ENCODE data around the gene ZNF518A.

ZNF518A gene

GRCh38 chr10:96129387-96130325, at the start of gene ZNF518A:
TSS of gene ZNF518A (plus strand) at chr10:96130297. CDS start at chr10:96156323, 26,026 bp downstream.
- DNase-seq (ENCODE audit: low read depth in 1 of 2, low spot score in 1 of 2): peak; percentile 71 to 79

DNA sequence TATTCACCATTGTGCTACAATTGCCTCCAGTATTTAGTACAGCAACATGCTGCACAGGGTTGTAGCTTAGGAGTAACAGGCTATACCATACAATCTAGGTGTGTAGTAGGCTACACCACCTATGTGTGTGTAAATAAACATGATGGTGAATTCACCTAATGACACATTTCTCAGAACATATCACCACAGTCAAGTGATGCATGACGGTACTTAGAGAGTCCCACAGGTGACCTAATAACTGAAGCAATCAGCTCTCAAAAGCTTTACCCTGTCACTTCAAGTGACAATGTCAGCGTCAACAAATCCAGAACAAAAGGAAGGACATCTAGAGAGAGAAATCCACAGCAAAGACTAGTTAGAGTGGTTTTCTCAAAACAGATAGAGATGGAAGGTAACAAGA, 47.9 kb upstream of the ZNF518A start:
- DNase-seq (ENCODE audit: low read depth in 1 of 2, low spot score in 1 of 2): no peak

GRCh38 chr10:96082748-96083147, 47.3 kb upstream of the ZNF518A start:
- no peak for DNase-seq (ENCODE audit: low read depth in 1 of 2, low spot score in 1 of 2)

- no peak for DNase-seq (ENCODE audit: low read depth in 1 of 2, low spot score in 1 of 2)
Measured at GRCh38 chr10:96089116-96089515, 41.0 kb upstream of the ZNF518A start.

DNA sequence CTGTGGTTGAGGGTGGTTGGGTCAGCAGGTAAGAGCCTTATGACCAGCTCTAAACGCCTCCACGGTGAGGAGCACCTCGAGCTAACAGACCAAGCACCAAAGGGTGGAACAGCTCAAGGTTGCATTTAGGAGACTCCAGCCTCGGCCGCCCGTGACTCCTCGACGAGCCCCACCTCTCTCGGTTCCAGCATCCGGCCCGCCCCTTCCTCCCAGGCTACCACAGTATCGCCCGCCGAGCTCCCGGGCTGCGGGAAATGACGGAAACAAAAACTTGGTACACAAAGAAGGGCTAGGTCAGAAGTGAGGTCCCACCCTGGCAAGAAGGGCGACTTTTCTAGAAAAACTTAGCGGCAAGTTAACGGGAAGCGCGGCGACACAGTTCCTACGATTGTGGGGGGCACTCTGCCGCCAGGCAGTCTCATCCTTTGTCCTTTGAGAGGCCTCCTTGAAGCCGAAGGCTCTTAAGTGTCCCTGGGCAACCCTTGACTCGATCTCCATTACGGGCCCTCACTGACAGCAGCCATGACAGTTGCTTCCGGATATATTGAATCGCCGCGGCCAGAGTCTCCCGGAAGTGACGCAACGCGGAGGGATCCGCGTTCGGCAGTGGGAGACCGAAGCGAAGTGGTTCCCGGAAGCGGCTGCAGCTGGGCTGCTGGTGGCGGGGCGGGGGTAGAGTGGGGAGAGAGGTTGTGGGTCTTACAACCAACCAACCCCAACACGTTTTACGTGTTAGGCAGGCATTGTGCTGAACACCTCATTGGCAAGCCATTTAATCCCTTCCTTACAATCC, 40.2 kb upstream of the ZNF518A start:
- DNase-seq (ENCODE audit: low read depth in 1 of 2, low spot score in 1 of 2): peak; percentile 78 to 84

GRCh38 chr10:96090463-96090800, 39.7 kb upstream of the ZNF518A start:
- no peak for DNase-seq (ENCODE audit: low read depth in 1 of 2, low spot score in 1 of 2)

DNA sequence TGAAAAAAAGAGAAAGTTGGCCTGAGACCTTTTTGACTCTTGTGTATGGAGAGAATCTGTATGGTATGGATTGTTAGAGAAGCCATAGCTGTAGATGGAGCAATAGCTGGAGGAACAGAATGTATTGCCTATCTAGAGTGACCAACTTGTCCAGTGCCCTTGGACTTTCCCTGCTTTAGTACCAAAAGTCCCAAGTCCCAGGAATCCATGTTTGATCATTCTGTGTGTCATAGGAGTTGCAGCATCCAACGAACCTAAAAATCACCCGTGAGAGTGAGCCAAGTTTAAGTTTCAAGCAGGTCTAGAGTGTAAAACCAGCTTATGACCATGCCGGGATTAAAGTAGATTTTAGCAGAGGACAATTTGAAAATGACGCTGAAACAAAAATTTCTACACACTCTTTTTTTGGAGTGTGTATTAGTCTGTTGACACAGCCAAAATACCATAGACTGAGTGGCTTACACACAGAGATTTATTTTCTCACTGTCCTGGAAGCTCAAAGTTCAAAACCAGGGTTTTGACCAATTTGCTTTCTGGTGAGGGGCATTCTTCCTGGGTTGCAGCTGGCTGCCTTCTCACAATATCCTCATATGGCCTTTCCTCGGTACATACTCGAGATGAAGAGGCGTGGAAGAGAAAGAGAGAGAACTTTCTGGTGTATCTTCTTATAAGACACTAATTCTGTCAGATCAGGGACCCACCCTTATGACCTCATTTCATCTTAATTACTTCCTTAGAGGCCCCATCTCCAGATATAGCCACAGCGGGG, 36.9 kb upstream of the ZNF518A start:
- DNase-seq (ENCODE audit: low read depth in 1 of 2, low spot score in 1 of 2): no peak

DNA sequence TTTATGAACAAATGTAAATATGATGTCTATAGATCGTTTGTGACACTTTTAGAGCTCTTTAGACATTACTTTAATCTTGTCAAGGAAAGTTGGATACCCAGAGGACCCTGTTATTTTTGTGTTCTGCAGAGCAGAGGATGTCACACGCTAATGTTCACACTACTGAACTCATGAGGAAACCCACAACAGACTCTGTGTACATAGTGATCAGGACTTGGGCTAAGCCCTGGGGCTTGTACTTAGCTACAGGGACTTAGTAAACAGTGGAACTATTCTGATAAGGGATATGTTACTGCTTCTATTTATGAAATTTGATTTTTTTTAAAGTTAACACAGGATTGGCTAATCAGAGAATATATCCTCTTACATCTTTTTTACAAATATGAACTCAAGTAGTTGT, 36.1 kb upstream of the ZNF518A start:
- DNase-seq (ENCODE audit: low read depth in 1 of 2, low spot score in 1 of 2): no peak

DNA sequence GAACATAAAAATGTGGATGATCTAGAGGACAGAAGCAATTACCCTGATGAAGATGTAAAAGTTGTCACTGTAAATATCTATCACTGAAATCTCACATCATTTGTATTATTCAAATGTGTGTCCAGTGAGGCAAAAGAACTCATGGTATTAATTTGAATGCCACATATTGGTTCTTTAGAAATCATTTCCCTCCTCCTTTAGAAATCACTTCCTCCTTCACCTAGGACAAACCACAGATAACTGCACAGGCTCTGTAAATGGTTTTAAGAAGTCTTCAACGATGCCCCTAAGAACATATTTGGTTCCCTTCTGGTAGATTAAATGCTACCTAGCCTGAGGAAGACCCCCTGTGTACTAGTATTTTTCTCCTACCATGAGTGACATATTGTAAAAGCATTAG, 33.1 kb upstream of the ZNF518A start:
- DNase-seq (ENCODE audit: low read depth in 1 of 2, low spot score in 1 of 2): no peak

GRCh38 chr10:96097865-96098264, 32.2 kb upstream of the ZNF518A start:
- DNase-seq (ENCODE audit: low read depth in 1 of 2, low spot score in 1 of 2): no peak

GRCh38 chr10:96107623-96108038, 22.5 kb upstream of the ZNF518A start:
- DNase-seq (ENCODE audit: low read depth in 1 of 2, low spot score in 1 of 2): no peak

DNA sequence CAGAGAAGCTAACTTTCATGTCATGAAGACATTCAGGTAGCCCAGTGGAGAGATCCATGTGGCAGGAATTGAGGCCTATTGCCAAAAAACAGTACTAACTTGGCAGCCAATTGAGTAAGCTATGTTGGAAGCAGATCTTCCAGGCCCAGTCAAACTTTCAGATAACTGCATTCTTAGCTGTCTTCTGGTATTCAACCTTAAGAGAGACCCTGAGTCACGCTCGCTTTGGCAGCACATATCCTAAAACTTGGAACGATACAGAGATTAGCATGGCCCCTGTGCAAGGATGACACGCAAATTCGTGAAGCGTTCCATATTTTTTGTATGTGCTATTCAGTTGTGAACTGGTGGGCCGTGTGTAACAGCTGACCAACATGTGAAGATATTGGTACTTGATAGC, 17.6 kb upstream of the ZNF518A start:
- no peak for DNase-seq (ENCODE audit: low read depth in 1 of 2, low spot score in 1 of 2)

- no peak for DNase-seq (ENCODE audit: low read depth in 1 of 2, low spot score in 1 of 2)
Measured at GRCh38 chr10:96118604-96119450, 11.3 kb upstream of the ZNF518A start.

GRCh38 chr10:96122824-96123223, 7.3 kb upstream of the ZNF518A start:
- no peak for DNase-seq (ENCODE audit: low read depth in 1 of 2, low spot score in 1 of 2)

DNA sequence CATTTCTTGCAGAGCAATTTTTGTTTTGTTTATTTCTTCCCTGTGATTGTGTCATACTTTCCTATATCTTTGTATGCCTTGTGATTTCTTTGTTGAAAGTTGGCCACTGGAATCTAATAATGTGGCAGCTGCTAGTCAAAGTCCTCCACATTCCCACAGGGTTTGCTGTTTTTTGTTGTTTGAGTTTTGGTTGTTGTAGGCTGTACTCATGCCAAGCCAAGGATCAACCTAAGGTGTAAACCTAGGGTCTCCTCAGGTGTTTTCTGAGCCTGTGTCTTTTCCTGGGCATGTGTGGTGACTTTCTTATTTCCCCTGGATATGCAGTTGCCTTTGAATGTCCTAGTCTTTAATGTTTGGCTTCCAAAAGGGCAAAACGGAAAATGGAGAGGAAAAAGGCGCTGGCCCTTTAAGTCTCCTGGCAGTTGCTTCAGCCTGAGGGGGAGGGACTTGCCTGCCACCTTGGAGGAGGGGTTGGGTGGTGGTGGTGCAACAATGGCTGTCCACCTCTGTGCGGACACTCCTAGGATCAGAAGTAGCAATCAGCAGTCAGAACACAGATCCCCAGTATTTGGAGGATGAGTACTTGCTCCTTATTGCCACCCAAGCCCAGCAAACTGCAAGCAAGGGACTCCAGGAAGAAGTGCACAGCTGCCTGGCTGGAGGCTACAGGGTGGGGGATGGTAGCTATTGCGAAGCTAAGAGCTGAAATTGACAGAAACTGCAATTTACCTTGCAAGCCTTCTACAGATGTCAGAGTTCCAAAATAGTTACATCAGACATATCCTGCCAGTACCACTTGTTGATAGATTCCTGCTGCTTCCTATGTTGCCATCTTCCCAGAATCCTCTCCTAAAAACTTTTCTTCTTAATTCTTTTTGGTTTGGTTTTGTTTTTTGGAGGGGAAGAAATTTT, 5.6 kb upstream of the ZNF518A start:
- DNase-seq (ENCODE audit: low read depth in 1 of 2, low spot score in 1 of 2): no peak

- no peak for DNase-seq (ENCODE audit: low read depth in 1 of 2, low spot score in 1 of 2)
Measured at GRCh38 chr10:96125142-96125515, 5.0 kb upstream of the ZNF518A start.

- peak; percentile 32 to 58 for DNase-seq (ENCODE audit: low read depth in 1 of 2, low spot score in 1 of 2)
Measured at GRCh38 chr10:96130326-96130995, 364 bp downstream of the ZNF518A start.

DNA sequence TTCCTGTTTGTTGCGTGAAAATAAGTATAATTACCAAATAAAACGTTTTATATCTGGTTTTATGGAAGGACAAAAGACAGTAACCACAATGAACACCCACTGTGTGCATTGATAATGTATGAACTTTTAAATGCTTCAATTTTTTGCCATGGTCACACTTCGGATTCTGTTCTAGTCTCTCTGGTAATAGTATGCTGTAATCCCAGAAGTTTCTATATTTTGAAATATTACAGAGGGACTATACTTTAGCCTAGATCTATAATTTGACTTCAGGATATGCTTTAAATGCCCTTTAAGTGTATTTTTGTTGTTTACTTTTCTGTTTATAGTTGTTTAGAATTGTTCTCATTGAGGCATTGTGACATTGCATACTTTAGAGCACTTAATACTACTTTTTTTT, 1.5 kb downstream of the ZNF518A start:
- DNase-seq (ENCODE audit: low read depth in 1 of 2, low spot score in 1 of 2): no peak

- no peak for DNase-seq (ENCODE audit: low read depth in 1 of 2, low spot score in 1 of 2)
Measured at GRCh38 chr10:96133135-96133534, 3.0 kb downstream of the ZNF518A start.

Measured in activated T-helper 1 cell treated with anti-CD3 and anti-CD28 coated beads, Interleukin-2, amount 50 U/mL, for 16 hours (primary cell).